Spleen (tissue), 11 donors: ENCODE data around the gene POLG. TPM values are rescaled to one million over a fixed set of nuclear protein-coding genes. Genes with fewer than 3 reads are reported as not detected.

ENCODE experiments used
- DNase-seq: peaks from one replicate; pipeline ENCODE4 v3.0.0-alpha.2; 2020
- H3K27ac ChIP-seq, 8 donors: fragments of 200-600 bp; sonication (generic) in 7 of 8; 1 replicate in 4 of 8; 2 replicates in 4 of 8; pipeline versions ENCODE4 v1.5.0 to v1.8.0; 2016 to 2021; ENCODE audit warnings: inconsistent platforms in 4 of 8, mild to moderate bottlenecking in 4 of 8, moderate library complexity in 1 of 8
- H3K27me3 ChIP-seq, 7 donors: fragments of 200-600 bp; sonication (generic) in 6 of 7; replicated peaks in 1 of 7; 1 replicate in 4 of 7; 2 replicates in 3 of 7; pipeline versions ENCODE4 v1.5.0 to v1.8.0; 2016 to 2021; ENCODE audit warnings: inconsistent platforms in 3 of 7, mild to moderate bottlenecking in 1 of 7
- H3K36me3 ChIP-seq, 6 donors: fragments of 200-600 bp; sonication (generic) in 5 of 6; 1 replicate in 4 of 6; 2 replicates in 2 of 6; pipeline versions ENCODE4 v1.5.0 to v1.8.0; 2016 to 2021; ENCODE audit warnings: inconsistent platforms in 2 of 6
- H3K4me1 ChIP-seq, 6 donors: fragments of 200-600 bp; sonication (generic) in 5 of 6; 1 replicate in 3 of 6; 2 replicates in 3 of 6; pipeline versions ENCODE4 v1.5.0 to v1.8.0; 2016 to 2021; ENCODE audit warnings: inconsistent platforms in 3 of 6
- H3K4me3 ChIP-seq, 8 donors: fragments of 200-600 bp; sonication (generic) in 7 of 8; 1 replicate in 4 of 8; 2 replicates in 4 of 8; pipeline versions ENCODE4 v1.5.0 to v1.8.0; 2016 to 2021; ENCODE audit warnings: inconsistent platforms in 4 of 8, mild to moderate bottlenecking in 4 of 8, moderate library complexity in 2 of 8
- H3K9me3 ChIP-seq, 8 donors: fragments of 200-600 bp; sonication (generic) in 7 of 8; 1 replicate in 4 of 8; 2 replicates in 4 of 8; pipeline versions ENCODE4 v1.5.0 to v1.8.0; 2016 to 2021; ENCODE audit warnings: inconsistent platforms in 4 of 8
- POLR2A ChIP-seq, 3 donors: fragments of 450-650 bp; IDR thresholded peaks; one replicate each; pipeline ENCODE4 v1.5.1; 2017; ENCODE audit warnings: antibody characterized with exemption in 3 of 3, mild to moderate bottlenecking in 1 of 3
- POLR2AphosphoS5 ChIP-seq, 3 donors: sonication (generic); formaldehyde crosslinking; IDR thresholded peaks; one replicate each; pipeline ENCODE4 v1.5.1; 2017; ENCODE audit warnings: antibody characterized with exemption in 3 of 3
- WGBS, 5 donors: extraction: QIAGEN DNeasy Blood & Tissue Kit in 3 of 5; methylation state at CpG; one replicate each; pipeline versions ENCODE4 v1.1.5 to v1.1.7; 2013 to 2018; 5-methylcytosine and 5-hydroxymethylcytosine counted together
- intact Hi-C: fragments of 100-400 bp; cut with DNase I; formaldehyde crosslinking; loops from one replicate; pipeline ENCODE4 v1.15.0; 2023; ENCODE audit warnings: low total_unique reads
- polyA plus RNA-seq, 3 donors: library from polyadenylated mRNA; stranded (reverse); fragments of 200-250 nt; gene quantifications; one replicate each; pipeline ENCODE4 v1.2.1, GENCODE V29; 2013
- total RNA-seq, 7 donors: library from RNA; depleted of rRNA in 3 of 7; stranded (reverse); fragments of >200 nt in 3 of 7; fragmentation: NEBNext Ultra II Directional in 4 of 7; extraction: Animal tissue kit (Norgen Biotek cat#: 25700) in 4 of 7; gene quantifications; one replicate each; pipeline versions ENCODE4 v1.1.0 to v1.2.1, GENCODE V29; 2016 to 2021
- TF ChIP-seq, protein P1 (sequence below), 11 experiments: fragments of 200-600 bp in 7 of 11; fragments of 450-650 bp in 4 of 11; sonication (generic) in 4 of 11; IDR thresholded peaks in 8 of 11; conservative IDR thresholded peaks in 3 of 11; 1 replicate in 7 of 11; 2 replicates in 4 of 11; pipeline versions ENCODE4 v1.4.0 to v1.8.0; 2016 to 2021; ENCODE audit warnings: antibody characterized with exemption in 11 of 11, inconsistent platforms in 4 of 11, mild to moderate bottlenecking in 1 of 11
- donor health status: healthy with polysubstance abuse.
- donor health status: DM: no; HTN: no; CAD: no; lungs with moderate emphysema.
- donor health status: DM: no; HTN: no; CAD: no.
- donor health status: Bipolar disorder and iron deficiency.
- donor health status: healthy.
- donor health status: DM: no; HTN: no; CAD: no.
- donor health status: DM: yes; HTN: yes; CAD: no.

The POLG gene
- total and polyA plus RNA-seq, 10 donors: 38.3 to 105 (median 68.3) TPM

- DNase-seq: no peak
- Histone ChIP-seq H3K27ac (no peak overlapping the region), H3K4me1 (peaks cover 17 to 43% (median 31%) of the 10 kb centered on the region in 6 donors), H3K36me3 (peaks cover 19 to 100% (median 98%) of the 10 kb centered on the region in 6 donors), H3K27me3 (no peaks in the 10 kb centered on the region), H3K4me3 (no peak overlapping the region), H3K9me3 (no peaks in the 10 kb centered on the region)
- WGBS, 5 donors: 81 to 95% (median 92%) methylated on average over 4 to 6 of the region's 6 CpGs
- intact Hi-C loops: no loop called here
- TF ChIP-seq, protein P1, sequence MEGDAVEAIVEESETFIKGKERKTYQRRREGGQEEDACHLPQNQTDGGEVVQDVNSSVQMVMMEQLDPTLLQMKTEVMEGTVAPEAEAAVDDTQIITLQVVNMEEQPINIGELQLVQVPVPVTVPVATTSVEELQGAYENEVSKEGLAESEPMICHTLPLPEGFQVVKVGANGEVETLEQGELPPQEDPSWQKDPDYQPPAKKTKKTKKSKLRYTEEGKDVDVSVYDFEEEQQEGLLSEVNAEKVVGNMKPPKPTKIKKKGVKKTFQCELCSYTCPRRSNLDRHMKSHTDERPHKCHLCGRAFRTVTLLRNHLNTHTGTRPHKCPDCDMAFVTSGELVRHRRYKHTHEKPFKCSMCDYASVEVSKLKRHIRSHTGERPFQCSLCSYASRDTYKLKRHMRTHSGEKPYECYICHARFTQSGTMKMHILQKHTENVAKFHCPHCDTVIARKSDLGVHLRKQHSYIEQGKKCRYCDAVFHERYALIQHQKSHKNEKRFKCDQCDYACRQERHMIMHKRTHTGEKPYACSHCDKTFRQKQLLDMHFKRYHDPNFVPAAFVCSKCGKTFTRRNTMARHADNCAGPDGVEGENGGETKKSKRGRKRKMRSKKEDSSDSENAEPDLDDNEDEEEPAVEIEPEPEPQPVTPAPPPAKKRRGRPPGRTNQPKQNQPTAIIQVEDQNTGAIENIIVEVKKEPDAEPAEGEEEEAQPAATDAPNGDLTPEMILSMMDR (IDR thresholded peaks at IDR 0.05 in 8 of 11, conservative IDR thresholded peaks at IDR 0.05 in 3 of 11): no peak
- TF ChIP-seq POLR2AphosphoS5 (IDR thresholded peaks at IDR 0.05) (no peak), POLR2A (IDR thresholded peaks at IDR 0.05) (no peak)
These were observed 8.3 kb downstream of the POLG start for GRCh38 chr15:89326316-89326715.

DNA sequence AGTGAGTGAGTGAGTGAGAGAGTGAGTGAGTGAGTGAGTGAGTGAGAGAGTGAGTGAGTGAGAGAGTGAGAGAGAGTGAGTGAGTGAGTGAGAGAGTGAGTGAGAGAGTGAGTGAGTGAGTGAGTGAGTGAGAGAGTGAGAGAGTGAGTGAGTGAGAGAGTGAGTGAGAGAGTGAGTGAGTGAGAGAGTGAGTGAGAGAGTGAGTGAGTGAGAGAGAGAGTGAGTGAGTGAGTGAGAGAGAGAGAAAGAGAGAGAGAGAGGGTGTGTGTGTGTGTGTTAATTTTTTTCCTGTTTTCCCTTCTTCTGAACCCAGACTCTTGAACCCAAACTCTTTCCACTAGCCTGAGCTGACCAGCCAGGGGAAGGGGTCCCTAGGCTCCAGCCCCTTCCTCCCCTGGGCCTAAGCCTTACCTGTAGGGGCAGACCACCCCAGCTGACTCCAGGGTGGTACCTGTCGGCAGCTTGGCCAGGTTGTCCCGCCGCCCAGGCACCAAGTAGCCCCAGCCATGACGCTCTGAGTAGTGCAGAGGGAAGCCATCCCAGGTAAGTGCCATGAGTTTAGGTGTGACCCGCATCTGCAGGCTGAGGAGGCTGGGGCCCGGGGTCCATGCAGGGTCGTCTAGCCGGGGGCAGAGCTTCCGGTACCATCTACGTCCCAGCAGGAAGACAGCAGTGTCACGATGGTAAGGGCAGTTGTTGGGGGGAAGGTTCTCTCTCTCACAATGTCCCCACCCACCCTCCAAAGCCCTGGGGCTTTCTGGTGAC is 9.4 kb downstream of the POLG start:
- Histone ChIP-seq H3K27me3 (no peaks in the 10 kb centered on the region), H3K4me1 (peaks cover 7 to 32% (median 20%) of the 10 kb centered on the region in 6 donors), H3K36me3 (peaks cover 23 to 100% (median 99%) of the 10 kb centered on the region in 6 donors), H3K4me3 (no peak overlapping the region), H3K27ac (no peak overlapping the region), H3K9me3 (no peaks in the 10 kb centered on the region)
- 85 to 99% (median 93%) methylated on average over 5 to 11 of the region's 11 CpGs for WGBS, 5 donors
- intact Hi-C loops: no loop called here
- DNase-seq: no peak
- TF ChIP-seq, protein P1 (IDR thresholded peaks at IDR 0.05 in 8 of 11, conservative IDR thresholded peaks at IDR 0.05 in 3 of 11): no peak
- TF ChIP-seq POLR2AphosphoS5 (IDR thresholded peaks at IDR 0.05) (peak in 2 of 3 donors; percentile 12 to 24), POLR2A (IDR thresholded peaks at IDR 0.05) (no peak)

DNA sequence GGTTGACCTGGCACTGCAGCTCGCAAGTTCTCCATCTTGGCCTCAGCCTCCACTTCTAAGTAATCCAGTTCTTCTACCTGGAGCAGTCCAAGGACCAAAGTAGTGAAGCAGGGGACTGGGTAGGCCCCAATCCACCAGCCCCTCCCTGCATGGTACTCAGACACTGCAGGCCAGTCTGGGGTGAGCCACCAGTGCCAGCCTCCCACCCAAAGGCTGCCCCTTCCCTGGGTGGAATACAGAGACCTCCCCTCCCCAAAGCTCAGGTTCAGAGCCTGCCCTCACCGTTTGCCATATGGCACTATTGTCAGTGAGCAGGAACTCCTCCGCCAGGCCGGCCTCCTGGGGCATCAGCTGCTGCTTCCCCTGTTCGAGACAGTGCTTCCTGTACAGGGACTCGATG is 10.8 kb downstream of the POLG start:
- no peaks in the 10 kb centered on the region for H3K27me3 ChIP-seq
- DNase-seq: no peak
- WGBS, 5 donors: 54 to 81% (median 67%) methylated on average over 4 to 6 of the region's 6 CpGs
- TF ChIP-seq, protein P1 (IDR thresholded peaks at IDR 0.05 in 8 of 11, conservative IDR thresholded peaks at IDR 0.05 in 3 of 11): no peak
- no peak for TF ChIP-seq POLR2AphosphoS5 (IDR thresholded peaks at IDR 0.05)
- TF ChIP-seq POLR2A (IDR thresholded peaks at IDR 0.05): no peak
- peaks cover 0 to 18% (median 8%) of the 10 kb centered on the region in 6 donors for H3K4me1 ChIP-seq
- no peak overlapping the region for H3K4me3 ChIP-seq
- no peak overlapping the region for H3K27ac ChIP-seq
- intact Hi-C loops: no loop called here
- peaks cover 26 to 100% (median 99%) of the 10 kb centered on the region in 6 donors for H3K36me3 ChIP-seq
- no peaks in the 10 kb centered on the region for H3K9me3 ChIP-seq

GRCh38 chr15:89322822-89323221 is 11.8 kb downstream of the POLG start:
- 91 to 96% (median 94%) methylated on average over 15 of the region's 15 CpGs for WGBS, 5 donors

More at GRCh38 chr15:89322822-89323221, 11.8 kb downstream of the POLG start:
- no peaks in the 10 kb centered on the region for H3K9me3 ChIP-seq
- peaks cover 0 to 8% (median under 1%) of the 10 kb centered on the region in 6 donors for H3K4me1 ChIP-seq
- TF ChIP-seq POLR2AphosphoS5 (IDR thresholded peaks at IDR 0.05): peak in 1 of 3 donors; percentile 16
- TF ChIP-seq, protein P1 (IDR thresholded peaks at IDR 0.05 in 8 of 11, conservative IDR thresholded peaks at IDR 0.05 in 3 of 11): no peak
- intact Hi-C loops: no loop called here
- no peak overlapping the region for H3K27ac ChIP-seq
- H3K36me3 ChIP-seq: peaks cover 26 to 100% (median 98%) of the 10 kb centered on the region in 6 donors
- no peaks in the 10 kb centered on the region for H3K27me3 ChIP-seq
- H3K4me3 ChIP-seq: no peak overlapping the region
- DNase-seq: no peak
